Lower leg skin (tissue), 4 donors: ENCODE data around the gene PIEZO2. TPM values are rescaled to one million over a fixed set of nuclear protein-coding genes. Genes with fewer than 3 reads are reported as not detected.

ENCODE experiments used
- DNase-seq, 2 donors: peaks; one replicate each; pipeline ENCODE4 v3.0.0-alpha.2; 2019; ENCODE audit warnings: low spot score in 2 of 2
- H3K4me3 ChIP-seq: fragments of 200-600 bp; sonication (generic); 2 replicates; pipeline ENCODE4 v1.5.1; 2017; ENCODE audit warnings: mild to moderate bottlenecking, low read depth; ENCODE audit not compliant: poor library complexity, severe bottlenecking
- CTCF ChIP-seq, 3 donors: fragments of 450-650 bp; IDR thresholded peaks; one replicate each; pipeline ENCODE4 v1.5.1; 2016; ENCODE audit warnings: antibody characterized with exemption in 3 of 3, mild to moderate bottlenecking in 3 of 3, moderate library complexity in 2 of 3
- POLR2A ChIP-seq, 2 donors: fragments of 450-650 bp; IDR thresholded peaks; one replicate each; pipeline ENCODE4 v1.6.1; 2016 to 2017; ENCODE audit warnings: antibody characterized with exemption in 2 of 2, mild to moderate bottlenecking in 1 of 2, moderate library complexity in 1 of 2
- WGBS, 2 donors: methylation state at CpG; one replicate each; pipeline ENCODE4 v1.1.5; 2018; 5-methylcytosine and 5-hydroxymethylcytosine counted together
- intact Hi-C: fragments of 100-400 bp; cut with DNase I; formaldehyde crosslinking; loops from one replicate; pipeline ENCODE4 v1.15.0; 2023; ENCODE audit warnings: low total_unique reads
- total RNA-seq, 4 donors: library from RNA; depleted of rRNA; stranded (reverse); fragments of >200 nt; gene quantifications; one replicate each; pipeline ENCODE4 v1.1.0, GENCODE V29; 2016

Gene PIEZO2
- total RNA-seq, 4 donors from 2014 or later = 0.30 to 1.8 (median 0.64) TPM

- H3K4me3 ChIP-seq = no peak overlapping the region
- intact Hi-C loops = no loop called here
- TF ChIP-seq CTCF (IDR thresholded peaks at IDR 0.05) (no peak), POLR2A (IDR thresholded peaks at IDR 0.05) (no peak)
- no peak for DNase-seq
- WGBS, 2 donors = 60 to 67% methylated on average over 5 of the region's 5 CpGs
These were observed 74.5 kb downstream of the PIEZO2 start for GRCh38 chr18:11074889-11075288.

- H3K4me3 ChIP-seq = no peak overlapping the region
- intact Hi-C loops = no loop called here
- DNase-seq = no peak
- WGBS, 2 donors = 91 to 93% methylated on average over 9 of the region's 9 CpGs
- TF ChIP-seq POLR2A (IDR thresholded peaks at IDR 0.05) (no peak), CTCF (IDR thresholded peaks at IDR 0.05) (no peak)
These were observed 75.4 kb downstream of the PIEZO2 start for GRCh38 chr18:11073971-11074370.

- H3K4me3 ChIP-seq = no peak overlapping the region
- 90 to 92% methylated on average over 5 of the region's 5 CpGs for WGBS, 2 donors
- no peak for DNase-seq
- intact Hi-C loops = no loop called here
- TF ChIP-seq POLR2A (IDR thresholded peaks at IDR 0.05) (no peak), CTCF (IDR thresholded peaks at IDR 0.05) (no peak)
These were observed 76.7 kb downstream of the PIEZO2 start for GRCh38 chr18:11072632-11073031.

- intact Hi-C loops = no loop called here
- no peak overlapping the region for H3K4me3 ChIP-seq
- DNase-seq = no peak
- TF ChIP-seq CTCF (IDR thresholded peaks at IDR 0.05) (no peak), POLR2A (IDR thresholded peaks at IDR 0.05) (no peak)
- WGBS, 2 donors = 76 to 78% methylated on average over 4 of the region's 4 CpGs
These were observed 78.1 kb downstream of the PIEZO2 start for GRCh38 chr18:11071300-11071699.

- intact Hi-C loops = no loop called here
- 73 to 79% methylated on average over 11 of the region's 11 CpGs for WGBS, 2 donors
- no peak overlapping the region for H3K4me3 ChIP-seq
- DNase-seq = no peak
- TF ChIP-seq CTCF (IDR thresholded peaks at IDR 0.05) (no peak), POLR2A (IDR thresholded peaks at IDR 0.05) (no peak)
These were observed 78.8 kb downstream of the PIEZO2 start for GRCh38 chr18:11070593-11070992.

- intact Hi-C loops = no loop called here
- DNase-seq = no peak
- H3K4me3 ChIP-seq = no peak overlapping the region
- WGBS, 2 donors = 83 to 89% methylated on average over 5 of the region's 5 CpGs
- TF ChIP-seq POLR2A (IDR thresholded peaks at IDR 0.05) = no peak
- TF ChIP-seq CTCF (IDR thresholded peaks at IDR 0.05) = no peak
These were observed 83.3 kb downstream of the PIEZO2 start for GRCh38 chr18:11066038-11066437.
